Neural crest cell (in vitro differentiated cells): ENCODE measurements around the gene CORO7. TPM values are rescaled to one million over a fixed set of nuclear protein-coding genes. Genes with fewer than 3 reads are reported as not detected.

Source experiments
- DNase-seq: peaks from one replicate; pipeline ENCODE4 v3.0.0; 2021; ENCODE audit warnings: low read depth, mixed read lengths, low spot score
- H3K27ac Mint-ChIP-seq: one replicate; pipeline ENCODE4 v1.8.0; 2021; ENCODE audit warnings: mild to moderate bottlenecking, mixed read lengths; ENCODE audit not compliant: unreplicated experiment
- H3K27me3 Mint-ChIP-seq: 2 replicates; pipeline ENCODE4 v1.8.0; 2021; ENCODE audit warnings: low read depth, mild to moderate bottlenecking, mixed read lengths
- H3K36me3 Mint-ChIP-seq: 2 replicates; pipeline ENCODE4 v1.8.0; 2021; ENCODE audit warnings: low read depth, mild to moderate bottlenecking, mixed read lengths
- H3K4me1 Mint-ChIP-seq: 2 replicates; pipeline ENCODE4 v1.8.0; 2021; ENCODE audit warnings: mixed read lengths
- H3K4me3 Mint-ChIP-seq: one replicate; pipeline ENCODE4 v1.8.0; 2021; ENCODE audit warnings: mild to moderate bottlenecking, mixed read lengths
- H3K9me3 Mint-ChIP-seq: 2 replicates; pipeline ENCODE4 v1.8.0; 2021; ENCODE audit warnings: mixed read lengths
- CTCF ChIP-seq: fragments of 200-600 bp; sonication (generic); conservative IDR thresholded peaks from 2 replicates; pipeline ENCODE4 v1.5.0; 2021; ENCODE audit warnings: antibody characterized with exemption, mild to moderate bottlenecking
- total RNA-seq: library from RNA; stranded (reverse); gene quantifications from 2 replicates; pipeline ENCODE4 v1.2.1, GENCODE V29; 2021

The CORO7 gene
- total RNA-seq, 1 donor from 2014 or later: 43.2 TPM

- Mint-ChIP-seq H3K36me3 (no peaks in the 10 kb centered on the region), H3K27me3 (no peaks in the 10 kb centered on the region), H3K4me3 (no peak overlapping the region), H3K27ac (peak overlapping the region; percentile 5), H3K9me3 (no peaks in the 10 kb centered on the region), H3K4me1 (peaks cover 20% of the 10 kb centered on the region)
- no peak for TF ChIP-seq CTCF
- DNase-seq: no peak
Observed at GRCh38 chr16:4390266-4391260, 25.8 kb downstream of the CORO7 start.

DNA sequence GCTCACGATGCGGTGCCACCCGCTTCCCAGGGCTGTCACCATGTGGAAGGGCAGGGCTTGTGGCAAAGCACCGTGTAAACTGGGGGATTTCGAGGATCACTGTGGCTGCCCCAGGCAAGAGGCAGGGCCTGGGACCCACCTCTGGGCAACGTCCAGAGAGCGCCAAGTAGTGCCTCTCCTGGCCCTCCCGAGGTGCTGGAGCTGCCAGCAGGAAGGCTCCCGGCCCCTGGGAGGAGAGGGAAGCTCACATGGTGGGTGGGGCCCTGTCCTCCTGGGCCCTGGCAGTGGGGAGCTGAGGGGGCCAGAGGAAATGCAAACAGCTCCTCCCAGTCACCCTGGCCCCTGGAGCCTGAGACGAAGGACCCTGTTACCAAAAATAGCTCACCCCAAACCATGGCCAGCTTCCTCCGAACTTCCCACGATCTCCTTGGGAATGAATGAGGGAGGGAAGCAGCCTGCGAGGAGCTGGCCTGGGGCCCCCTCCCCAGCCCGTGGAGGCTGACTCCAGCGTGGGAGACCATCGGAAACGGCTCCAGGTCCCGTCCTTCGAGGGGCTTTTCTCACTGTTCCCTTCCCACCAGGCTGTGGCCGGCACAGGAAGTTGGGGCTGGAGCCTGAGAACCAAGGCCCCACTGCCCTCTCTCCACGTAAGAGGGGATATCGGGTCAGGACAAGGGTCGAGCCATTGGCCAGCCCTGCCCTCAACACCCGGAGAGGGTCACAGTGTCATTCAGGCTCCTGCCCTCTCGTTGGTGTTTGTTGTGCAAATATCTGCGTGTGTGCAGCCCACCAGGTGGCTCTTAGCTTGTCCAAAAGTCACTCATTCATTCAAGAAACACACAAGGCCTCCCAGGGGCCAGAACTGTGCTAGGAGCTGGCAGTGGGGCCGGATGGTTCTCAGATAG is 27.1 kb downstream of the CORO7 start:
- H3K4me1 Mint-ChIP-seq: peaks cover 20% of the 10 kb centered on the region
- H3K27ac Mint-ChIP-seq: peak overlapping the region; percentile 78
- no peaks in the 10 kb centered on the region for H3K9me3 Mint-ChIP-seq
- no peak for TF ChIP-seq CTCF
- H3K36me3 Mint-ChIP-seq: no peaks in the 10 kb centered on the region
- peak overlapping the region; percentile 21 for H3K4me3 Mint-ChIP-seq
- no peaks in the 10 kb centered on the region for H3K27me3 Mint-ChIP-seq
- no peak for DNase-seq

- no peaks in the 10 kb centered on the region for H3K27me3 Mint-ChIP-seq
- no peaks in the 10 kb centered on the region for H3K9me3 Mint-ChIP-seq
- H3K4me3 Mint-ChIP-seq: no peak overlapping the region
- no peaks in the 10 kb centered on the region for H3K36me3 Mint-ChIP-seq
- H3K27ac Mint-ChIP-seq: peak overlapping the region; percentile 67
- H3K4me1 Mint-ChIP-seq: peaks cover 20% of the 10 kb centered on the region
- no peak for DNase-seq
- no peak for TF ChIP-seq CTCF
Observed at GRCh38 chr16:4388271-4389021, 27.9 kb downstream of the CORO7 start.

GRCh38 chr16:4387781-4388180 is 28.6 kb downstream of the CORO7 start:
- no peaks in the 10 kb centered on the region for H3K9me3 Mint-ChIP-seq
- H3K27me3 Mint-ChIP-seq: no peaks in the 10 kb centered on the region
- H3K4me3 Mint-ChIP-seq: no peak overlapping the region
- peaks cover 20% of the 10 kb centered on the region for H3K4me1 Mint-ChIP-seq
- DNase-seq: no peak
- TF ChIP-seq CTCF: no peak
- no peaks in the 10 kb centered on the region for H3K36me3 Mint-ChIP-seq
- H3K27ac Mint-ChIP-seq: no peak overlapping the region
